ENCODE results near the gene FAM83G. TPM values are rescaled to one million over a fixed set of nuclear protein-coding genes. Genes with fewer than 3 reads are reported as not detected.

Gene FAM83G
- total and polyA plus RNA-seq, 8 donors, result 5.6 to 12.9 (median 9.4) TPM

- Histone ChIP-seq H3K4me3 (no peak overlapping the region), H3K9me3 (no peaks in the 10 kb centered on the region), H3K27me3 (no peaks in the 10 kb centered on the region), H3K27ac (no peak overlapping the region), H3K36me3 (no peaks in the 10 kb centered on the region), H3K4me1 (no peaks in the 10 kb centered on the region)
- FAIRE-seq (no peak), DNase-seq (peak in 2 of 6 donors; percentile 14 to 35), ATAC-seq (peak in 1 of 4 donors; percentile 32)
- intact Hi-C loops (cut with DNase I), result no loop called here
- TF ChIP-seq CTCF (IDR thresholded peaks at IDR 0.05), result no peak
- 77 to 82% methylated on average over 16 of the region's 16 CpGs for WGBS, 2 donors
Measured at GRCh38 chr17:19017804-19018599, 13.4 kb upstream of the FAM83G start.

GRCh38 chr17:19017401-19017800, 12.8 kb upstream of the FAM83G start:
- intact Hi-C loops (cut with DNase I), result no loop called here
- TF ChIP-seq CTCF (IDR thresholded peaks at IDR 0.05), result no peak
- H3K4me1 ChIP-seq, result no peaks in the 10 kb centered on the region
- H3K9me3 ChIP-seq, result no peaks in the 10 kb centered on the region
- H3K27me3 ChIP-seq, result no peaks in the 10 kb centered on the region
- FAIRE-seq, result no peak
- H3K27ac ChIP-seq, result no peak overlapping the region
- peak in 1 of 6 donors; percentile 7 for DNase-seq
- H3K4me3 ChIP-seq, result no peak overlapping the region
- 80 to 86% methylated on average over 9 to 12 of the region's 12 CpGs for WGBS, 2 donors
- no peaks in the 10 kb centered on the region for H3K36me3 ChIP-seq
- no peak for ATAC-seq

- H3K9me3 ChIP-seq, result no peaks in the 10 kb centered on the region
- H3K27me3 ChIP-seq, result no peaks in the 10 kb centered on the region
- no peak overlapping the region for H3K27ac ChIP-seq
- no peak overlapping the region for H3K4me3 ChIP-seq
- FAIRE-seq (no peak), ATAC-seq (no peak), DNase-seq (peak in 2 of 6 donors; percentile 11 to 56)
- H3K4me1 ChIP-seq, result no peaks in the 10 kb centered on the region
- 55 to 61% methylated on average over 7 of the region's 7 CpGs for WGBS, 2 donors
- no peak for TF ChIP-seq CTCF (IDR thresholded peaks at IDR 0.05)
- intact Hi-C loops (cut with DNase I), result no loop called here
- H3K36me3 ChIP-seq, result no peaks in the 10 kb centered on the region
Measured at GRCh38 chr17:19016881-19017280, 12.3 kb upstream of the FAM83G start.

GRCh38 chr17:19016297-19016696, 11.7 kb upstream of the FAM83G start:
- H3K27me3 ChIP-seq, result no peaks in the 10 kb centered on the region
- ATAC-seq, result no peak
- WGBS, 2 donors, result 81 to 87% methylated on average over 7 to 8 of the region's 8 CpGs
- no peak overlapping the region for H3K27ac ChIP-seq
- no peaks in the 10 kb centered on the region for H3K9me3 ChIP-seq
- intact Hi-C loops (cut with DNase I), result no loop called here
- no peaks in the 10 kb centered on the region for H3K4me1 ChIP-seq
- TF ChIP-seq CTCF (IDR thresholded peaks at IDR 0.05), result no peak
- no peaks in the 10 kb centered on the region for H3K36me3 ChIP-seq
- FAIRE-seq, result no peak
- peak in 2 of 6 donors; percentile 10 to 41 for DNase-seq
- no peak overlapping the region for H3K4me3 ChIP-seq

- ATAC-seq (no peak), FAIRE-seq (no peak), DNase-seq (peak in 2 of 6 donors; percentile 3 to 25)
- H3K4me3 ChIP-seq, result no peak overlapping the region
- H3K4me1 ChIP-seq, result no peaks in the 10 kb centered on the region
- H3K9me3 ChIP-seq, result no peaks in the 10 kb centered on the region
- WGBS, 2 donors, result 68 to 81% methylated on average over 7 of the region's 7 CpGs
- TF ChIP-seq CTCF (IDR thresholded peaks at IDR 0.05), result no peak
- no peak overlapping the region for H3K27ac ChIP-seq
- H3K36me3 ChIP-seq, result no peaks in the 10 kb centered on the region
- intact Hi-C loops (cut with DNase I), result no loop called here
- no peaks in the 10 kb centered on the region for H3K27me3 ChIP-seq
Measured at GRCh38 chr17:19015428-19015827, 10.9 kb upstream of the FAM83G start.

Data from pancreas (tissue), 10 donors.